Measurements from ENCODE around the gene SLC7A14.
A peak's percentile ranks its signal among the peaks of the same experiment; 100 is the strongest.

Gene SLC7A14

GRCh38 chr3:170524073-170524472, 61.8 kb downstream of the SLC7A14 start:
- DNase-seq (ENCODE audit: low read depth, low spot score) = peak; percentile 15
- TF ChIP-seq CTCF (IDR thresholded peaks at IDR 0.05; ENCODE audit: low read depth, low read length) = no peak
- in situ Hi-C loops (cut with HindIII; ENCODE audit: low sequenced_read_pairs) = no loop called here
- no peak overlapping the region for H3K4me3 ChIP-seq (ENCODE audit: low read depth, low read length)

GRCh38 chr3:170523248-170523647, 62.6 kb downstream of the SLC7A14 start:
- TF ChIP-seq CTCF (IDR thresholded peaks at IDR 0.05; ENCODE audit: low read depth, low read length) = no peak
- in situ Hi-C loops (cut with HindIII; ENCODE audit: low sequenced_read_pairs) = no loop called here
- DNase-seq (ENCODE audit: low read depth, low spot score) = peak; percentile 52
- no peak overlapping the region for H3K4me3 ChIP-seq (ENCODE audit: low read depth, low read length)

- no peak for TF ChIP-seq CTCF (IDR thresholded peaks at IDR 0.05; ENCODE audit: low read depth, low read length)
- no peak overlapping the region for H3K4me3 ChIP-seq (ENCODE audit: low read depth, low read length)
- DNase-seq (ENCODE audit: low read depth, low spot score) = no peak
- in situ Hi-C loops (cut with HindIII; ENCODE audit: low sequenced_read_pairs) = no loop called here
Measured at GRCh38 chr3:170522201-170522600, 63.7 kb downstream of the SLC7A14 start.

- in situ Hi-C loops (cut with HindIII; ENCODE audit: low sequenced_read_pairs) = no loop called here
Measured at GRCh38 chr3:170520996-170521395, 64.9 kb downstream of the SLC7A14 start.

GRCh38 chr3:170517242-170517945, 68.5 kb downstream of the SLC7A14 start:
- no peak overlapping the region for H3K4me3 ChIP-seq (ENCODE audit: low read depth, low read length)
- in situ Hi-C loops (cut with HindIII; ENCODE audit: low sequenced_read_pairs) = no loop called here
- TF ChIP-seq CTCF (IDR thresholded peaks at IDR 0.05; ENCODE audit: low read depth, low read length) = no peak
- DNase-seq (ENCODE audit: low read depth, low spot score) = no peak

More at GRCh38 chr3:170520996-170521395, 64.9 kb downstream of the SLC7A14 start:
- no peak overlapping the region for H3K4me3 ChIP-seq (ENCODE audit: low read depth, low read length)
- TF ChIP-seq CTCF (IDR thresholded peaks at IDR 0.05; ENCODE audit: low read depth, low read length) = no peak
- peak; percentile 68 for DNase-seq (ENCODE audit: low read depth, low spot score)

- H3K4me3 ChIP-seq (ENCODE audit: low read depth, low read length) = no peak overlapping the region
- in situ Hi-C loops (cut with HindIII; ENCODE audit: low sequenced_read_pairs) = no loop called here
- no peak for DNase-seq (ENCODE audit: low read depth, low spot score)
- TF ChIP-seq CTCF (IDR thresholded peaks at IDR 0.05; ENCODE audit: low read depth, low read length) = no peak
Measured at GRCh38 chr3:170513642-170514041, 72.2 kb downstream of the SLC7A14 start.

Measured in astrocyte of the spinal cord (primary cell).